ENCODE measurements around the gene ANKRD7.

The ANKRD7 gene

DNA sequence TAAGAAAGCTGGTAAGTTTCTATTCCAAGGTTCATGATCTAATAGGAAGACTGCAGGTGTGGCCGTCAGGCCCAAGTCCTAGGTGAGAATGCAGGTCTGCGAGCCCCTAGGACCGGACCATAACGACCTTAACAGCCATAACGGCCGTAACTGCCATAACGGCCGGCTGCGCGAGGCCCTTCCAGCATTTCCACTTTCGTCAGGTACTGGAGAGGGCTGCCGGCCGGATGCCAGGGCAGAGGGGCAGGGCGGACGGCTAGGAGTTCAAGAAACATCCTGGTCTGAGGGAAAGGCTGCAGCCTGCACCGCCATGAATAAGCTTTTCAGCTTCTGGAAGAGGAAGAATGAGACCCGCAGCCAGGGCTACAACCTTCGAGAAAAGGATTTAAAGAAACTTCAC, at the start of gene ANKRD7:
ANKRD7 (plus strand) TSS at position 184 of the 400 bp plus-strand sequence; CDS start at position 311, 127 bp downstream.
- no peak for DNase-seq

DNA sequence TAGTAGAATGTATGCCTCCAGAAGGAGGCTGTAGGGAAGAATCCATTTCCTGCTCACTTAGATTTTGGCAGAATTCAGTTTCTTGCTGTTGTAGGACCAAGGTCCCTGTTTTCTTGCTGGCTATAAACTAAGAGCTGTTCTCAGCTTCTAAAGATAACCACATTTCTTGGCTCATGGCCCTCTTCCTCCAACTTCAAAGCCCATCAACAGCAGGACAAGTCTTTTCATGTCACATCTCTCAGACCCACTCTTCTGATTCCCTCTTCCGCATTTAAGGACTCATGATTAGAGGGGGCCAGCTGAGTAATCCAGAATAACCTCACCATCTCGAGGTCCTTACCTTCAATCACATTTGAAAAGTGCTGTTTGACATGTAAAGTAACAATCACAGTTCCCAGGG, 48.8 kb upstream of the ANKRD7 start:
- DNase-seq, result no peak

DNA sequence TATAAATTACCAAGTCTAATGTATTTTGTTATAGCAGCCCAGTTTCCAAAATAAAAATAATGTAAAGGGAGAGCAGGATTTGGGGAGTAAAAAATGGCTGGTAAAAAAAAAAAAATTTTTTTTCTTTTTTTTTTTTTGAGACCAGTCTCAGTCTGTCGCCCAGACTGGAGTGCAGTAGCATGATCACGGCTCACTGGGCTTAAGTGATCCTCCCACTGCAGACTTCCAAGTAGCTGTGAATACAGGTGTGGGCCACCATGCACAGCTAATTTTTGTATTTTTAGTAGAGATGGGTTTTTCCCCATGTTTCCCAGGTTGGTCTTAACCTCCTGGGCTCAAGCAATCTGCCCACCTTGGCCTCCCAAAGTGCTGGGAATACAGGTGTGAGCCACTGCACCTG, 45.3 kb upstream of the ANKRD7 start:
- DNase-seq, result no peak

- no peak for DNase-seq
These were observed 41.7 kb upstream of the ANKRD7 start for GRCh38 chr7:118182593-118183427.

GRCh38 chr7:118183428-118183785, 41.1 kb upstream of the ANKRD7 start:
- no peak for DNase-seq

DNA sequence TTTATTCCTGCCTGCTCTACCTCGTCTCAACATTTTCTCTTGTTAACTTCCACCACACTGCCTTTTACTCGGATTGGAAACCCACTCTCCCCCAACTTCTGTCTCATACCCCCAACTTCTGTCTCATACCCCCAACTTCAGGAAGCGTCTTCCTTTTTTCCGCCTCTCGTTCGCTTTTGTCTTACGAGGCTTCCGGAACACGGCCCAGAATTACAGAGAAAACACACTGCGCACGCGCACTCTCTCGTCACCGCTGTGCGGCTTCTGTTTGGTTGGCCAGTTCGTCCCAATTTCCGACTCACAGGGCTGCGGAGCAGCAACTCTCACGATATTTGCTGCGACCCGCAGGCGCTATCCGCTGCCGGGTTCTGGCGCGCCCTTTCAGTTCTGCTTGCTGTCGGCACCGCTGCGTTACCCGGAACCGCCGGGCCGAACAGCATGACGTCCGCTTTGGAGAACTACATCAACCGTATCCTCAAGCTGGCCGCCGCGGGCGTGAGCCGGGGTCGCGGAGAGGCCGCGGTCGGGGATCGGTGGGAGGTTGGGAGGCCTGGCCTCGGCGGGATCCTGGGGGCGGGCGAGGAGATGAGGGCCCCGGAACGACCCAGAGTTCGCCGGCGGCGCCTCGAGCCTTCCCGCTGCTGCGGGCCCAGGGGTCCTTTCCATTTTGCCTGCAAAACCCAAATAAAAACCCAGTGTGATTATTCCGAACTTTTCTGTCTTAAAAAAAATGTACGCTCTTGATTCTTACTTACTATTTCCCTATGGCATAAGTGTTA, 40.5 kb upstream of the ANKRD7 start, which contains the start of gene LSM8:
LSM8 (plus strand) TSS at position 379 of the 779 bp plus-strand sequence; CDS start at position 439, 60 bp downstream.
- DNase-seq, result peak; percentile 97

- no peak for DNase-seq
These were observed 40.0 kb upstream of the ANKRD7 start for GRCh38 chr7:118184565-118184940.

GRCh38 chr7:118185163-118185860, 39.2 kb upstream of the ANKRD7 start:
- no peak for DNase-seq

- no peak for DNase-seq
These were observed 38.0 kb upstream of the ANKRD7 start for GRCh38 chr7:118186501-118186900.

GRCh38 chr7:118194571-118194970, 29.9 kb upstream of the ANKRD7 start:
- DNase-seq, result no peak

DNA sequence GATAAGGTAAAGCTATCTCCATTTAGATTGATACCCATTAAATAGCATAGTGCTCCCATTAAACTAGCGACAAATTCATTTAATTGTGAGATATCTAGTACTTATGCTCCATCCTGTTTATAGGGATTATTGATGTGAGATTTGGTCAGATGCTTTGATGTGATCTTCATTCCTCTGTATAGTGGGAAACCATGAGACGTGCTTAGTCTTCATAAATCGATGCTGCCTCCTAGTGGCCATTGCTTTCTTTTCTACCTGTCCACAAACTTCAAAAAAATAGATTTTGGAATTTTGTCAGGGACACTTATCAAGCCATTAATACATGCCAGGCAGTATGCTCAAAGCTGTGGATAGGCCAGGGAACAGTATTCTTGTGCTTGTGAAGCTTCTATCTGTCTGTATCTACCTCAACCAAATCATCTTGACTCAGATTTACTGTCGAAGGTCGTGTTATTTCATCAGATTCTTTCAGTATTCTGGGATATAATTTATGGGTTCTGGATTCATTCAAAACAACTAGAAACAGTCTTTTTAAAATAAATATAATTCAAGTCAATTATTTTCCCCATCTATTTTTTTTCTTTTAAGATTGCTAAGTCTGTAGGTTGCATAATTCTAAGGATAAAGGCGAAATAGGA, 28.5 kb upstream of the ANKRD7 start:
- no peak for DNase-seq

DNA sequence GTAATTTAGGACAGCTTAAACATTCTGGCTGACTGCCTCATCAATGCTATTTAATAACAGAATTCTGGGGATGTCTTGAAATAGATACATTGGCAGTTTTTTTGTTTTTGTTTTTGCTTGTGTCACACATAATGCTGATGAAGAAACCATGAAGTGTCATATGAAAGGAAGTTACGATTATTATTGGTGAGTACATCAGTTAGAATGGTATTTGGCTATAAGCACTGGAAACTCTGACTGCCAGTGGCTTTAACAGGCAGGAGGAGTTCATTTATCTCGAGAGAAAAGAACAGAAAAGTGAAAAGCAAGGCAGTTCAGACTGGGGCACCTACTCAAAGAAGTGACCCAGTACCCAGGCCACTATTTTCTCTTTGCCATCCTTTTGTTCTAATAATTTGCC, 22.4 kb upstream of the ANKRD7 start:
- no peak for DNase-seq

DNA sequence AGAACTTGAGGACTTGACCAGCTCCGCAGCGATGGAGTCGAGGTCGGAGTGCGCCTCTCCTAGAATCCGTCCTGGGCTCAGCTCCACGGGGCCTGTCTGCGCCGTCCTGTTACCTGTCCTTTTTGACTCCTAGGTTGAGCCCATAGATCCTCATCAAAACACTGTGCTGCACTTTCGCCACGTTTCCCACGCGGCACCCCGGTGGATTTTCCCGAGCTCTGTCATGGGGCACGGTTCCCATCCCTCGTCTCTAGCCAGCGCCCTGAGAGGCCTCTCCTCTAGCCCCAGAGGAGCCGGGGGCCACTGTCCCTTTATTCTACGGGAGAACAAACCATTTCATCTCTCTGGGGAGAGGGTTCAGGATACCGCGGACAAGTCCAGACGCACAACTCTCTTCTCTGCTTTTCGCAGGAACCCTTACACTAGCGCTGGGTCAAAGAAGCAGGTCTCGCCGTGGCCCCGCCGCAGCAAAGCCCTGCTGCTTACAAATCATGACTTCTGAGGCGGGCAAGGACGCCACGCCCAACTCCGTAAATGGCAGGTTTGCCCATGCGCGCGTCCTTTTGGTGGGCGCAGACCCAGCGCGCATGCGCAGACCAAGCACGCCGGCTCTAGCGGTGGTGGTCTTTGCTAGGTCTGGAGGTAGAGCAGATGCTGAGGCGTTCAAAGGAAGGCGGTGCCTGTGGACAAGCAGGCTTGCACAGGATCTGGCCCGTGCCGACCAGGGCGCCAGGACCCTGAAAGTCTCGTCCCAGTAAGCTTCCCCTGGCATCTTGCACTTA, 10.3 kb upstream of the ANKRD7 start:
- peak; percentile 89 for DNase-seq

DNA sequence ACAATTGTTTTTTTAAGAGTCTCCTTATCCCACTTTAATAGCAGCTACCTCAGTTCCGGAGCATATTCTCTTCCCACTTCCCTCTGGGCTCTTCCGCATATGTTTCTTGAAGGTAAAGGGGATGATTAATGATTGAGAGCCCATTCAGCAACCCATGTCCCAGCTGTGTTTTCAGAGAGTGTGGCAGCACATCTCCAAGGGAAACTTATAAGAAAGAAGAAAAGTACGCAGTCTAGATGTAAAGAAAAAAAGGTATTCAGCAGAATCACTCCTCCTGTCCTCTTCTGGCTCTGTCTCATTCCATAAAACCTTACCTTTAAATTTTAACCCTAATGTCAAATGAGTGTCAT, 9.7 kb upstream of the ANKRD7 start:
- no peak for DNase-seq

DNA sequence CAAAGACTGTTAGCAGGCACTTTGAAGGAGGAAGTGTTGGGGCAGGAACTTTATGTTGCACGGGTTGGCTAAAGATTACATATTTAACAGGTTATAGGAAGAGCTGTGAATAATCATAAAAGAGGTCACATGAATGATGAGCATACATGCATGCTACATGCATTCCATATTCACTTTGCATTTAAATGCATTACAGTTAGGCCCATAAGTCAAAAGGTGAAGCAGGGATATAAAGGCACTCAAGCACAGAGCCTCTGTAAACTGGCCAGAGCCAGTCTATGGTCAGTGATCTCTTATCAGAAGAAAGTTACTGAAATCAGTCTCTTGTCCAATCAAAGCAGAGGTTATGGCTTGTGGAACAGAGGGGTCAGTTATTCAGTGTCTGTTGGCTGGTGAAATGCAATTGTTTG, 7.3 kb upstream of the ANKRD7 start:
- DNase-seq, result no peak

GRCh38 chr7:118218413-118219156, 5.9 kb upstream of the ANKRD7 start:
- no peak for DNase-seq

- no peak for DNase-seq
These were observed 5.4 kb upstream of the ANKRD7 start for GRCh38 chr7:118219157-118219512.

DNA sequence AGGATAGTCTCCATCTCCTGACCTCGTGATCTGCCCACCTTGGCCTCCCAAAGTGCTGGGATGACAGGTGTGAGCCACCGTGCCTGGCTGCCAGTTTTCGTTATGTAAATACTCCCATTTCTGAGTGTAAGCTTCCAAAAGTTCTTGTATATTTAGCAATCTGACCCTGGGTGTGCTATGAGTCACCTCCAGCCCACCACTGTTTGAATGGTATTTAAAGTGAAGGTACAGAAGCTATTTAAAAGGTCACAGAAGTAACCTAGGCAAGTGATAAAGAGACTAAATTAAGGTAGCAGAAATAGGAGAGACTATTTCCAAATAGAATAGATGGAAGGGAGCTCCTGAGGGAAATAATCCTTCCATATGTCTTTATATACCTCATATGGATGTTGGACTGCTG, 3.9 kb upstream of the ANKRD7 start:
- no peak for DNase-seq

GRCh38 chr7:118222591-118222990, 1.9 kb upstream of the ANKRD7 start:
- no peak for DNase-seq

- DNase-seq, result no peak
These were observed 8.3 kb downstream of the ANKRD7 start for GRCh38 chr7:118232837-118233236.

DNA sequence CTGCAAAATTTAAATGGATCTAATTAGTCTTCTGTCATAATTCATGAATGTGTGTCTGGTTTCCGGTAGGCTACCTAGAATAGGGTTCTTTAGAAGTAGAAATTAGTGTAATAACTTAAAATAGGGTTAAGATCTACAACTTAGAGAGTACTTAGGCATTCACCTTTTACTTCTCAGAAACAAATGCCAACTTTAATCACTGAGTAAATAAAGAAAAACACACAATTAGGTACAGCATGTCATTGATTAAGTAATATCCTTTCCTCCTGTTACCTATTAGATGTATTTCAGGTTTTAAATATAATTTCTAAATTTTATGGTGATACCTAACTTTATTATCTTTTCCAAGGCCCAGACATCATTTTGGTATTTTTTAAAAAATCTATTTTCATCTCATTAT, 9.3 kb downstream of the ANKRD7 start:
- DNase-seq, result no peak

- no peak for DNase-seq
These were observed 14.5 kb downstream of the ANKRD7 start for GRCh38 chr7:118239014-118239413.

All from activated CD8-positive, alpha-beta memory T cell treated with anti-CD3 and anti-CD28 coated beads, Interleukin-2, amount 50 U/mL, for 48 hours (primary cell).